Stimulated activated CD4-positive, alpha-beta T cell treated with anti-CD3 and anti-CD28 coated beads, TNF-alpha, amount 100 ng/mL, for 48 hours (primary cell): Measurements from ENCODE around the gene DHCR7.

Experiments used
- DNase-seq, 3 donors: peaks; one replicate each; pipeline ENCODE4 v3.0.0-alpha.2; 2020; ENCODE audit warnings: low read depth in 3 of 3

DHCR7 gene

GRCh38 chr11:71477641-71478527 lies 29.7 kb upstream of the DHCR7 start:
- no peak for DNase-seq

- DNase-seq: no peak
These were observed 28.9 kb upstream of the DHCR7 start for GRCh38 chr11:71476926-71477640.

- DNase-seq: no peak
These were observed 27.8 kb upstream of the DHCR7 start for GRCh38 chr11:71476031-71476430.

- DNase-seq: no peak
These were observed 26.7 kb upstream of the DHCR7 start for GRCh38 chr11:71474771-71475483.

GRCh38 chr11:71474141-71474770 lies 26.1 kb upstream of the DHCR7 start:
- no peak for DNase-seq

GRCh38 chr11:71473793-71474080 lies 25.5 kb upstream of the DHCR7 start:
- DNase-seq: no peak

- no peak for DNase-seq
These were observed 25.0 kb upstream of the DHCR7 start for GRCh38 chr11:71472941-71473792.

- DNase-seq: no peak
These were observed 24.2 kb upstream of the DHCR7 start for GRCh38 chr11:71472357-71472885.

- DNase-seq: no peak
These were observed 22.8 kb upstream of the DHCR7 start for GRCh38 chr11:71470946-71471345.

GRCh38 chr11:71467164-71467563 lies 19.0 kb upstream of the DHCR7 start:
- no peak for DNase-seq

- no peak for DNase-seq
These were observed 18.2 kb upstream of the DHCR7 start for GRCh38 chr11:71466358-71466757.

- no peak for DNase-seq
These were observed 16.9 kb upstream of the DHCR7 start for GRCh38 chr11:71465054-71465453.

GRCh38 chr11:71463331-71464211 lies 15.4 kb upstream of the DHCR7 start:
- no peak for DNase-seq

GRCh38 chr11:71462726-71463125 lies 14.5 kb upstream of the DHCR7 start:
- no peak for DNase-seq

GRCh38 chr11:71461696-71462095 lies 13.5 kb upstream of the DHCR7 start:
- no peak for DNase-seq

- DNase-seq: no peak
These were observed 11.7 kb upstream of the DHCR7 start for GRCh38 chr11:71459767-71460320.

- DNase-seq: no peak
These were observed 11.0 kb upstream of the DHCR7 start for GRCh38 chr11:71459076-71459766.

- DNase-seq: no peak
These were observed 10.2 kb upstream of the DHCR7 start for GRCh38 chr11:71458146-71459070.
